GM21390 (cell line): ENCODE data around the gene COQ9.
A peak's percentile ranks its signal among the peaks of the same experiment; 100 is the strongest.
"Not testable (repeated sequence)": the region's sequence is repeated elsewhere in the genome, so short reads cannot be mapped to it uniquely, and the experiment has no call there.

Source experiments
- ATAC-seq: cut with Tn5 transposase; IDR thresholded peaks from one replicate; pipeline ENCODE4 v1.9.1; 2021; ENCODE audit not compliant: unreplicated experiment

The COQ9 gene

DNA sequence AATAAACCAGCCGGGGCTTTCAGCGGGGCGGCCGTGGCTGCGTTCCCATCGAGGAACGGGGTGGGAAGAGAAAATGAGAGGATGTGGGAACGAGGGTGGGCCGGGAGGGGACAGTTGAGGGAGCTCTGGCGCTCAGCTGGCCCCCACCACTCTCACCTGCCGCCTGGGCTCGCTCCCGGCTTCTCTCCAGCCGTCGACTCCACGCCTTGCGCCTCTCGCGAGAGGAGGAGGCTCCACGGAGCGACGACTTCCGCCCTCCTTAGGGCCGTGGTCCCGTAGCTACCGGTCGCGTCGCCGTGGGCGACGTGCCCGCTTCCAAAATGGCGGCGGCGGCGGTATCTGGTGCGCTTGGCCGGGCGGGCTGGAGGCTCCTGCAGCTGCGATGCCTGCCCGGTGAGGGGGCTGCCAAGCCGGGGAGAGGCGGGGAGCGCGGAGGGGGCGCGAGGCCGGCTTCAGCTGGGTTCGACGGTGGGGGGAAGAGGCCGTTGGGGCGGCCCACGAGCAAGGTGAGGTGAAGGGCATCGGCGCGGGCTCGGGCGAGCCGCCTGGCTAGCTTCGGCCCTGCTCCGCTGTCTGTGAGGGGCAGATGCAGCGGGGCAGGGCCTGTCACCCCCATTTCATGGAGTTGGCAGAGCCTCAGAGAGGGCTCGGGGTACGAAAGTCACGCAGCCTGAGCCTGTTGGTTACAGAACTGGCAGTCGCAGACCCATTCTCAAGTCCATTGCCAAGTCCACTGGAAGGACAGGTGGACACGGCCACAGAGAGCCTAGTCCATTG, at the start of gene COQ9, which contains the start of gene CIAPIN1:
Gene COQ9 (plus strand): TSS at position 294 of the 777 bp plus-strand sequence. CDS start 27 bp downstream, at position 321.
Gene CIAPIN1 (minus strand): TSS at position 200 of the 777 bp plus-strand sequence. CDS start 6,457 bp downstream, outside the sequence.
- ATAC-seq, result peak; percentile 98

GRCh38 chr16:57397493-57397892, 49.8 kb upstream of the COQ9 start:
- ATAC-seq, result not testable (repeated sequence)

GRCh38 chr16:57401943-57402640, 45.2 kb upstream of the COQ9 start:
- ATAC-seq, result no peak

- ATAC-seq, result no peak
These were observed 43.1 kb upstream of the COQ9 start, which contains the start of gene CCL17 for GRCh38 chr16:57403965-57404817. CCL17 (plus strand) TSS chr16:57404767; CDS start chr16:57413933, 9,166 bp downstream.

DNA sequence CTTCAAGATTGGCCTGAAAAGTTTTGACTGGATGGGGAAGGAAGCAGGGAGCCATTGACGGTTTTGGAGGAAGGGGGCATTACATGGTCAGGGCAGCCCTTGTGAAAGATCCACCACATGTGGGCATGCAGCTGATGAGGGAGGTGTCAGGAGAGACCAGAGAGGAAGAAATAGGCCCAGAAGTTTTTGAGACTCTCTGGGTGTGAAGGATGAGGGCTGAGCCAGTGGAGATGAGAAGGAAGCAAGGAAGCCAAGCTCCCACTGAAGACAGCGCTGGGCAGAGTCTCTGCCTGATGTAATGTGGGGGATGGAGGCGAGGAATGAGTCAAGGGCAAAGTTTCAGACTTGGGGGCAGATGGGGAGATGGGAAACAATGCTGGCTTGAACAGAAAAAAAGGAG, 42.2 kb upstream of the COQ9 start:
- no peak for ATAC-seq

DNA sequence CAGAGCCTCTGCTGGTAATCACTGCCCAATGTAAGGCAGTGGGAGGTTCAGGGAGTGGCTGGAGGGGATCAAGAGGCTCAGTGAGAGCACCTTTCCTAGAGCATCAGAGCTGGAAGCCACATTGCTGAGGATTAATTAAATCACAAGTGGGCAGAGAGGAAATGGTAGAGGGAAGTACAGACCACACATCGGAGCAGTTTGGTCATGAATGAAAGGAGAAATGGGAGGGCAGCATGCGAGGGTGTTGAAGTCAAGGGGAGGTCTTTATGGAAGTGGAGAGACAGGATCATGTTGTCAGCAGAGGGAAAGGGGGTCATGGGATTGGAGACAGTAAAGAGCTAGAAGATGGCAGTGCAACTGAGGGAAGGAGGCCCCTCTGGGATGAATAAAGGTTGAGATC, 40.4 kb upstream of the COQ9 start:
- ATAC-seq, result no peak

GRCh38 chr16:57407521-57408353, 39.5 kb upstream of the COQ9 start:
- no peak for ATAC-seq

DNA sequence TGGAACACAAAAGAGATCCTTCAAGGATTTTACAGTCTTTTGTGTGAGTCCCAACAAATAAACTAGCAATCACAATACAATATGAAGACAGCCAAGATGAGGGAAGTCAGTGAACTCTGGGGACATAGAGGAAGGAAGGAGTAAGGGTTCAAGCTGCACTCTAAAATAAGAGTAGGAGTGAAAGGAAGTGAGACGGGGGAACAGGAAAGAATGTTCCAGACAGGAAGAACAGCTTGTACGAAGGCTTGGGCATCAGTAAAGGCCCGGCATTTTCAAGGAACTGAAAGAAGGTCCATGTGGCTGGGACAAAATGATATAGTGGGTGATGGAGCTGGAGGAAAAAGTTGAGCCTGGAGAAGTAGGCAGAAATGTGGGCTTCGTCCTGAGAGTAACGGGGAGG, 38.2 kb upstream of the COQ9 start:
- ATAC-seq, result no peak

- no peak for ATAC-seq
These were observed 37.2 kb upstream of the COQ9 start for GRCh38 chr16:57409870-57410587.

GRCh38 chr16:57411362-57411976, 35.8 kb upstream of the COQ9 start:
- no peak for ATAC-seq

- no peak for ATAC-seq
These were observed 34.7 kb upstream of the COQ9 start for GRCh38 chr16:57412584-57412983.

DNA sequence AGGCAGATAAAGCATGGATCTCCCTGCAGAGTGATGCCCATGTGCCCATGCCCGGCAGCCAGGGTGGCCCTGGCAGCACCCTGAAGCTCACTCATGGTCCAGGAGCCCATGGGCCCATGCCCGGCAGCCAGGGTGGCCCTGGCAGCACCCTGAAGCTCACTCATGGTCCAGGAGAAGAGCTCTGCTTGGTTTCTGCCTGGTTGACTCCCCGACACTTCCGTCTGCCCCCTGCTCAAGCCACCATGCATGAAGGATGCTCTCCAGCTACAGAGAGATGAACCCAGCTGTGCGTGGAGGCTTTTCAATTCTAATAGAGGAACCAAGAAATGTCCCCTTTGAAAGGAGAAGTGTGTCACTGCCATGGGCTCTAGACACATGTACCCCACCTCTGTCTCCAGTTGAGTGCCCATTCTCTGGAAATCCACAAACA, 34.0 kb upstream of the COQ9 start:
- peak; percentile 75 for ATAC-seq

GRCh38 chr16:57413733-57414132, 33.5 kb upstream of the COQ9 start:
- peak; percentile 16 for ATAC-seq

DNA sequence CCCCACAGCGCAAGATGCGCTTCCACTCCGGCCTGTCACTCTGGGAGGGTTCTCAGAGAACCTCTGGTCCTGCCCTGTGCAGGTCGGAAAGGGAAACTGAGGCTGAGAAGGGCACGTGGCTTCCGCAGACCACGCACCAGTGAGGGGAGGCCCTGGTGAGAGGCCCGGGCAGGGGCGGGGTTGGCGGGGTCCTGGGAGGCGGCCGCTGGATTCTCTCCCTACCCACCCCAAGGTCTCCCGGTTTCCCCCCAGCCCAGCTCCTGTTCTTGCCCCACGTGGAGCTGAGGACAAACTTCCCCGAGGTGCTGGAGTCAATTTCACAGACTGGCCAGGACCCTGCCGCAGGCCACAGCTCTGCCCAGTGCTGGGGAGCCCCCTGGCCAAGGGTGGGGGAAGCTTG, 31.2 kb upstream of the COQ9 start:
- ATAC-seq, result no peak

GRCh38 chr16:57419506-57419905, 27.8 kb upstream of the COQ9 start:
- no peak for ATAC-seq

DNA sequence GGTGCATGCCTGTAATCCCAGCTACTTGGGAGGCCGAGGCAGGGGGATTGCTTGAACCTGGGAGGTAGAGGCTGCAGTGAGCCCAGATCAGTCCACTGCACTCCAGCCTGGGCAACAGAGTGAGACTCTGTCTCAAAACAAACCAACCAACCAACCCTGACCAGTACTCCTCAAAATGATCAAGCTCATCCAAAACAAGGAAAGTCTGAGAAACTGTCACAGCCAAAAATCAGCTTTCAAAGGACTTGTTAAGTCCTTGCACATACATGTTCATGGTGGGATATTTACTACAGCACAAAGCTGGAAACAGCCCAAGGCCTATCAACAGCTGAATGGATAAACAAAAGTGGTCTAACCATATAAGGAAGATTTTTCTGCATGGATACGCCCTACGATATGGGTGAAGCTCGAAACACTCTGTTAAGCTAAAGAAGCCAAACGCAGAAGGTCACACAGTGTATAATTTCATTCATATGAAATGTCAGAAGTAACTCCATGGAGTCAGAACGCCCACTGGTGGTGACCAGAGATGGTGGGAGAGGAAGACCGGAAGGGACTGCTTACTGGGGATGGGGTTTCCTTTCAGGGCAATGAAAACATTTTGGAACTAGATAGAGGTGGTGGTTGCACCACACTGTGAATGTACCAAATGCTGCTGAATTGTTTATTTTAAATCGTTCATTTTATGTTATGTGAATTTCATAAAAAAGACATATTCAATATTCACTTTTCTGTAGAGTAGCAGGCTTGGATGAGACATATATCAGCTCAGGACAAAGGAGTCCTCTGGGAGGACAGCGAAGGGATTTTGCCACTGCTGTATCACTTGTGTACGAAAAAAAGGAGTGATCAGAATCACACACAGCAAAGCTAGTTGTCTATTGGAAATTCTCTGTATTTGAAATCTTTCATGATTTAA, 25.0 kb upstream of the COQ9 start:
- ATAC-seq, result no peak

DNA sequence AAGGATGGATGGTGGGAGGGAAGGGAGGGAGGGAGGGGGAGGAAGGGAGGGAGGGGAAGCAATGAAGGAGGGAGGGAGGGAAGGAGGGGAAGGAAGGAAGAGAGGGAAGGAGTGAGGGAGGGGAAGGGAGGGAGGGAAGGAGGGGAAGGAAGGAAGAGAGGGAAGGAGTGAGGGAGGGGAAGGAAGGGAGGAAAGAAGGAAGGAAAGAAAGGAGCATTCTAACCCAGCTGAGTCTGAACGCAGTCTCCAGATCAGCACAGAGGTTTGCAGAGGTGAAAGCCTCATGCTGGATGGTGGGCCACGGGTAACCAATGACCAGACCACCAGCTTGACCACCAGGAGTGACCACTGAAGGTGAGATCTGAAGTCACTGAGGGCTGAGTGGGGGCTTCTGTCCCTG, 24.1 kb upstream of the COQ9 start:
- ATAC-seq, result no peak

DNA sequence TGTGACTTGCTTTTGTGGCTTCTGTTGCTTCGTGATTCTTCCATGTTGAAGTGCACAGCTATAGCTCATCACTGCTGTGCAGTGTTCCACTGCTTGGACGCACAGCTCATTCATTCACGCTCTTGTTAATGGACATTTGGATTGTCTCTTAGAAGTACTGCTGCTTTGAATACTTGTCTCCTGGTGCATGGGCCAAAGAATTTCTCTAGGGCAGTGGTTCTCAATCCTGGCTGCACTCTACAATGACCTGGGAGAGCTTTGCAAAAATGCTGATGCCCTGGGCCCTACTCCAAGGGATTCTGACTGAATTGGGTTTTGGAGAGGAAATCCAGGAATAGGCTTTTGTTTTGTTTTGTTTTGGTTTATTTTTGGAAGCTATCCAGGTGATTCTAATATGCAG, 22.7 kb upstream of the COQ9 start:
- ATAC-seq, result no peak
